Coronary artery (tissue), 2 donors: Measurements from ENCODE around the gene TNFSF11.

Experiments
- DNase-seq: peaks from one replicate; pipeline ENCODE4 v3.0.0-alpha.2; 2017; ENCODE audit warnings: low spot score
- H3K27ac ChIP-seq, 2 donors: fragments of 200-600 bp; sonication (generic); one replicate each; pipeline ENCODE4 v1.5.1; 2016 to 2019
- H3K4me3 ChIP-seq: fragments of 200-600 bp; sonication (generic); 2 replicates; pipeline ENCODE4 v1.5.1; 2016; ENCODE audit warnings: mild to moderate bottlenecking, moderate library complexity
- CTCF ChIP-seq: fragments of 200-600 bp; sonication (generic); IDR thresholded peaks from one replicate; pipeline ENCODE4 v1.5.1; 2019; ENCODE audit warnings: antibody characterized with exemption

TNFSF11 gene

GRCh38 chr13:42643076-42643475, 69.1 kb downstream of the TNFSF11 start:
- Histone ChIP-seq H3K4me3 (no peak overlapping the region), H3K27ac (no peak overlapping the region)
- TF ChIP-seq CTCF: no peak
- no peak for DNase-seq

GRCh38 chr13:42644841-42645240, 70.9 kb downstream of the TNFSF11 start:
- Histone ChIP-seq H3K4me3 (no peak overlapping the region), H3K27ac (no peak overlapping the region)
- DNase-seq: no peak
- no peak for TF ChIP-seq CTCF

GRCh38 chr13:42645717-42646116, 71.8 kb downstream of the TNFSF11 start:
- Histone ChIP-seq H3K27ac (no peak overlapping the region), H3K4me3 (no peak overlapping the region)
- no peak for DNase-seq
- TF ChIP-seq CTCF: no peak

- Histone ChIP-seq H3K4me3 (no peak overlapping the region), H3K27ac (no peak overlapping the region)
- DNase-seq: no peak
- TF ChIP-seq CTCF: no peak
Measured at GRCh38 chr13:42649141-42649540, 75.2 kb downstream of the TNFSF11 start.

GRCh38 chr13:42649831-42650230, 75.9 kb downstream of the TNFSF11 start:
- Histone ChIP-seq H3K4me3 (no peak overlapping the region), H3K27ac (no peak overlapping the region)
- DNase-seq: no peak
- TF ChIP-seq CTCF: no peak

GRCh38 chr13:42650506-42650905, 76.6 kb downstream of the TNFSF11 start:
- Histone ChIP-seq H3K4me3 (no peak overlapping the region), H3K27ac (no peak overlapping the region)
- no peak for TF ChIP-seq CTCF
- DNase-seq: no peak

GRCh38 chr13:42651936-42652641, 78.1 kb downstream of the TNFSF11 start:
- no peak for DNase-seq
- Histone ChIP-seq H3K27ac (no peak overlapping the region), H3K4me3 (no peak overlapping the region)
- TF ChIP-seq CTCF: no peak
